NCI-H1048 (cell line): Measurements from ENCODE around the gene SLCO2A1.

Source experiments
- DNase-seq: peaks from one replicate; lab custom pipeline; 2025; lab: John Stamatoyannopoulos, UW

Gene SLCO2A1

DNA sequence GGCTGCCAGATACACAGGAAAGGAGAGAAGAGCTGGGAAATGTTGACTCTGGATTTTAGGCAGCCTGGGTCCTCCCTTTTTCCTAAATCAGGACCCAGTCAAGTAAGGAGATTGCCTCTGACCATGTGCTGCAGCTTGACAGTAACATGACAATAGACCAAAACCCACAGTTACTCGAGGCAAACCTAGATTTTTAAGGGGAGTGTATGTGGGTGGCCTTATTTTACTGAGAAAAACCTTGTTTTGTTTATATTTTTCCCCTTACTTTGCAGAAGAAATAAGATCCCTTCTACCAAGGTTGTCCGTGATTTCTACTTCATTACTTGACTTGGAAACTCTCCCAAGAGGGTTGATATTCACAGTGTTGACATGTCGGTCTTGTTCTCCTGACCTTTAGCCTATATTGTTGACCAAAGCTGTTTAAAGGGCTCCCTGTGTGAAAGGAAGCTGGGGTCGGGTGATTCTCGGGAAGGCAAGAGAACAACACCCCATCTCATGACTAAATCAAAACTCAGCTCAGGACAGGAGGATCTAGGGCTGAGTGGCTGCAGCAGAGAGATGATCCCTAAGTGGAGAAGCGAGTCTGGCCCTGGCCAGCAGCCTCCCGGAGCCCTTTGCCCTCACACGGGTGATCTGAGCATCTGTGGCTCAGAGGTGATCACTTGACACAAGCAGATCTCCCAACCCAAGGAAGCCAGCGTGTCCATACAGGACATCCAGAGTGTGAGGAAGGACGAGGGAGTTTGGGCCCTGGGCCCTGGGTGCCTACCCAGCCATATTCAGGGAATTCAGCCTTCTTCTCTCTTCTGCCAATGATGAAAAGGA lies 31.0 kb upstream of the SLCO2A1 start:
- DNase-seq = no peak

DNA sequence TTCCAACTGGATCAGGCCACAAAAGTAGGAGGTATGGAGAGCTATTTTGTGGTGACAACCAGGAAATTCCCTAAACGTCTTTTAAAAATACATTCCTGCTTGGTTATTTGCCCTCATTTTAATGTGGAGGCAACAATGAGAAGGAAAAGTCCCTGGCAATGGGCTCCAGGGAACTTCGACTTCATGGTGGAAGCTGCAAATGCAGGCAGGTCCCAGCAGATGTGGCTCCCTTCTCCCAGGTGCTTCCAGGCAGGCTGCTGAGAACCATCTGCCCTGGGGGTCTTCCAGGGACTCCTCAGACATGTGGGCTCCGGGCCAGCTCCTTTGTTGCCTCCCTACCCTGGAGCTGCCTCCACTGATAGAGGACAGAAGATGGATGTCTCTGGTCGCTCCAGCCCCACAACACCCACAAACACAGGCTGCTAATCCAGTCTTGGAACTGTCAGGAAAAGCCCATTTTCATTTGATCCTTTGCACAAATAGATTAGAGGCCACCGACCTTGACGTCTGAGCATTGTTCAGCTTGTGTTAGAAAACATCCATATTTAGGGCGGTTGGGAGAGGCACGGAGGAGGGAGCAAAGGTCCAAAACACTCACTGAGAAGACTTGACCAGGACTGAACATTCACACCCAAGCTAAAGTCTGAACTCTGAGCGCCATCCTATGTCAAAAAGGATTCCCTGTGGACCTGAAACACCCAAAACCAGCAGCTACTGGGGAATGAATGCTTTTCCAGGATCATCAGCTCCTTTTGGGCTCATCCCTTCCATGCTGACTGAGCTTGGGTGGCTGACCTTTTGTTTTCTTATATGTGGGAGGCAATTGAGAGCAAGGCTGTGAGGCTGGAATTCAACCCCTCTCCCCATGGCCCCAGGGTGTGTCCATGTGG lies 30.2 kb upstream of the SLCO2A1 start:
- DNase-seq = no peak

DNA sequence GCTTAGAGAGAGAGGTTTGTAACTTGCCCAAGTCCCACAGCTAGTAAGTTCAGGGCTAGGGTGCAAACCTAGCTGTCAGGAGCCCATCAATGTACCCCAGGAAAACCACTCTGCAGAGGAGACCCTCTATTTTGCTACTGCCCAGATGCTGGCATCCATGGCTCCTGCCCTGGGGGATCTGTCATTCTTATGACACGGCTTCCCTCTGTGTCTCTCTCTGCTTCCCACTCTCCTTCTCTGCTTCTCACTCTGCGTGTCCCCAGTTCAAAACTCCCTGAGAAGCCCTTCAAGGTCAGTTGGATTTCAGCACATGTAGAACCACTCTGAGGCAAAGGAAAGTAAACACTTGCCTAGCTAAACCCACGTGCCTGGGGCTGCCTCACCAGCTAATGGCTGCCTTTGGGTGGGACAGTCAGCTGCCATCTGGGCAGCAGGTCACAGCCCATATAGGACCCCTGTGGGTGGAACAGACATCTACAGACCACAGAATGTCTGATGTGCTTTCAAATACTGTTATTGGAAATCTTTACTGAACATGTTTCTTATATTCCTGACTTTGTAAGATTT lies 29.4 kb upstream of the SLCO2A1 start:
- no peak for DNase-seq

DNA sequence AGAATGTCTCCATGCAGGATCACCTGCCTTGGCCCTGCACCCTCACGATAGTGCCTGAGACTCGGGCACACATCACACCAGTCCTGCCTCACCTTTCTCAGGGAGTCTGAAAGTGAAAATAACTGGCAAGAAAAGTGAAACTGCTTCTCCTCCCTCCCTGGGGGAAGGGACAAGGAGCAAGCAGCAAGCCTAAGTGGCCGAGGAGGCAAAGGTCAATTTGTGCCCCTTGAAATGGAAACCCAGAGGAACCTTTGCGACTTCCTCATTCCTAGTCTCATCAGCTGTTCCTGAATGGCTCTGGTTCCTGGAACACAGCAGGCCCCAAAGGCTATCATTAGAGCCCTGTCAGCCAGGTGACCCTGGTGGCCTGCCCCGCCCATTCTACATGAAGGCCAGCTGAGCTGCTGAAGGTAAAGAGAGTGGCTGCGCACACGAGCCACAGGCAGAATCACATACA lies 28.0 kb upstream of the SLCO2A1 start:
- DNase-seq = no peak

DNA sequence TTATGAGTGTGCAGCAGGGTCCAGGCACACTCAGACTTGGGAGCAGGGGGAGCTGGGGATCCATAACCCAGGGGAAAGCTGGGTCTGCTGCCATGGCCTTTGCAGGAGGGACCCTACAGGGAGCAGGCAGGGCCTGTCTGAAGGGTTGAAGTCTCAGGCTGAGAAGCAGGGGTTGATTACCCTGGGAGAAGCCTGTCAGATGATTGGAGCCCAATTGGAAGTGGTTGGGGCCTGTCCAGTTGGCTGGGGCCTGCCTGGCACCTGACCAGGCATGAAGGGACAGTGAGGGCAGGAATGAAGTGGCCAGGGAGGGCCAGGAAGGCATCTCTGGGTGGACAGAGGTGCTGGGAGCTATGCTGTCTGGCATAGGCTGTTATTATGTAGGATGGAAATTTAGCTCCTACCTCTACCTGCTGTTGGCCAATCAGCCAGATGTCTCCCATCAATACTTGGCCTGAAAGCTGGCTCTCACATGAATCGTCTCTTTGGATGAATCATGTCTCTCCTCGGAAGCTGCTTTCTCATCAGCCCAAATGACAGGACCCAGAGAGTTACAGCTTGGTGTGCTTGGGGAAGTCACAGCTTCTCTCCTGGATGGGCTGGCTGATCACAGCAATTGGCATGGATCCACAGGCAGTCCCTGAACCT lies 27.4 kb upstream of the SLCO2A1 start:
- no peak for DNase-seq

DNA sequence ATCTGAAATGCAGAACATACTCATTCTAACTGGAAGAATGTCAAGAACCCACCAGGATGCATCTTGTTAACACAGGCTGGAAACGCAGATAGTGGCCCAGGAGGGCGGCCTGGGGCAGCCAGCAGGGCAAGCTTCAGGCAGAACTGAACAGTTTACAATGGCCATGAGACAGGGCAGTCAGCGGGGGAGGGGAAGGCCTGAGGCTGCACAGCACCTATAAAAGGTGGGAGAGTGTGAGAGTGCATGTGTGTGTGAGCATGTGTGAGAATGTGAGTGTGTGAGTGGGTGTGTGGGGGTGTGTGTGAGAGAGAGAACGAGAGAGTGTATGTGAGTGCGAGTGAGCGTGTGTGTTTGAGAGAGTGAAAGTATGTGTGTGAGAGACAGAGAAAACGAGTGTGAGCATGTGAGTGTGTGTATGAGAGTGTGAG lies 26.8 kb upstream of the SLCO2A1 start:
- no peak for DNase-seq

DNA sequence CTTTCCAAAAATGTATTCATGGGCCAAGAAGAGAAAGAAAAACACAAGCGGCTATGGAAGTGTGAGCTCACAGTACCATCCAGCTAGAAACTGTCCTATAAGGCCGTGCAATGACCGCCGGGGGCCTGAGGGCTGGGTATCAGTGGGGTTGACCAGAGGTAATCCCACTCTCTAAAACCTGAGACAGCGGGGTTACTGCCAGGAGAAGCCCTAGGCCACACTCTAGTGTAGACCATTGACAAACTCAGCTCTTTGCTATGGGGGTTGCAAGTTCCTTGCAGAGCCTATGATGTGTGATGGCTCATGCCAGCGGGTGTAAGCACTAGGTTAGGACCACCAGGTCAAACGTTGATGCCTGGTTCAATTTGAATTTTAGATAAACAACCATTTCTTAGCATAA lies 25.9 kb upstream of the SLCO2A1 start:
- no peak for DNase-seq

DNA sequence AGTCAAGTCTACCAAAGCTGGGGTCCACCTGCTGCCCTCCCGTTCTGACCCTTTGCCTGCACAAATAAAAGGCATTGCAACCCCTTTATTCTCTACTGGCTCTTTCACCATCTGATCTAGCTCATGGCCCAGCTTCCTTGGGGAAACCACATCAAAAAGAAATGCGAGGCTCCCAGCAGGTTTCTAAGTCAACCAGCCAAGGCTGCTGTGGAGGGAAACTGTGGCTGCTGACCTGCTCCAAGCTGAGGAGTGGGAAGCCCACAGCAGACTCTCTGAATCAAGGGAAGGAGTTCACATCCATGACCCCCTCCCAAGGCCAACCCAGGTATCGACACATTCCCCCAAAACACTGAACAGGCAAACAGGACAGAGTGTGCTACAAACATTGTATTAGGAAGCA lies 25.2 kb upstream of the SLCO2A1 start:
- DNase-seq = no peak

DNA sequence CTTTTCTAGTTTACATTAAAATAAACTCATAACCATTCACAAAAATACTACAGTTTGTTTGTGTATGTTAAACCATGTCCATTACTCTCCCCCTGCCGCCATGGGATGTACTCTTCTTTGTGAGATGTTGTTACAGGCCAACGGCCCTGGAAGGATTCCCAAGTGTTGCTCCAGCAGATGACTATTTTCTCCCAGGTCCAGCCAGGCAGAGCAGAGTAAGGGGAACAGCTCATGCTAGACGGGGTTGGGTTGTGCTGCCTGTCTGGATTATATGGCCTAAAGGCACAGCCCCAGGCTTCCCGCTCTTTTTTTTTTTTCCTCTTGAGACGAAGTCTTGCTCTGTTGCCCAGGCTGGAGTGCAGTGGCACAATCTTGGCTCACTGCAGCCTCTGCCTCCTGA lies 24.5 kb upstream of the SLCO2A1 start:
- no peak for DNase-seq

DNA sequence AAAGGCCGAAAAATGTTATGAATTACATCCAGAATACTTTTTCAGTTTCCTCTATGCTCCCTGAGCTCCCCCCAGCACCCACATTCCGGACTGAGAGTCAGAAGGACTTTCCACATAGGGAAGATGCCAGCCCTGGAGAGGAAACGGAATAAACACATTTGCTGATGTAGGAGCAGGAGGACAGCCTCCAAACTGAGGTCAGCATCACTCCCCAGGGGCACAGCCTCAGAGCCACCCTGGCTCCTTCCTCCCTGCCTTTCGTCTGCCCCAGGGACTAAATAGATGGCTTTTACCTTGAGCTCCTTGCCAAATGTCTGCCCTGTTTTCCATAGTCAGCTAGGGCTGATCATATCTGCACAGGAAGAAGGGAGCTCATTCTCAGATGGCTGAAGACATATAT lies 22.6 kb upstream of the SLCO2A1 start:
- DNase-seq = no peak

DNA sequence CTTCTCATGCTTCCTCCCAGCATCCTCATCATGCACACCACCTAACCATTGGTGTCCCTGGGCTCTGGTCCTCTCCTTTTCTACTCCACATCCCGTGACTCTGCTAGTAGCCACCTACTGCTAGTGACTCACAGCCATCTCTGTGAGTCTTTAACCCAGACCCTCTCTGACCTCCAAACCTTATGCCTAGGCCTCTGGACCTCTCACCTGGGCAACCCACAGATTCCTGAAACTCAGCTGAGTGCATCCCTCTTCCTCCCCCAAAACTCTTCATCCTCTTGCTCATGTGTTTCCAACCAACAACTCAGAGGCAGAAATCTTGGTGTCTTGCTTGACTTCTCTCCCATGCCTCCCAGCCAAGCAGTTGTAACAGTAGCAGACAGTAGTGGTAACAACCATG lies 20.0 kb upstream of the SLCO2A1 start:
- DNase-seq = no peak

DNA sequence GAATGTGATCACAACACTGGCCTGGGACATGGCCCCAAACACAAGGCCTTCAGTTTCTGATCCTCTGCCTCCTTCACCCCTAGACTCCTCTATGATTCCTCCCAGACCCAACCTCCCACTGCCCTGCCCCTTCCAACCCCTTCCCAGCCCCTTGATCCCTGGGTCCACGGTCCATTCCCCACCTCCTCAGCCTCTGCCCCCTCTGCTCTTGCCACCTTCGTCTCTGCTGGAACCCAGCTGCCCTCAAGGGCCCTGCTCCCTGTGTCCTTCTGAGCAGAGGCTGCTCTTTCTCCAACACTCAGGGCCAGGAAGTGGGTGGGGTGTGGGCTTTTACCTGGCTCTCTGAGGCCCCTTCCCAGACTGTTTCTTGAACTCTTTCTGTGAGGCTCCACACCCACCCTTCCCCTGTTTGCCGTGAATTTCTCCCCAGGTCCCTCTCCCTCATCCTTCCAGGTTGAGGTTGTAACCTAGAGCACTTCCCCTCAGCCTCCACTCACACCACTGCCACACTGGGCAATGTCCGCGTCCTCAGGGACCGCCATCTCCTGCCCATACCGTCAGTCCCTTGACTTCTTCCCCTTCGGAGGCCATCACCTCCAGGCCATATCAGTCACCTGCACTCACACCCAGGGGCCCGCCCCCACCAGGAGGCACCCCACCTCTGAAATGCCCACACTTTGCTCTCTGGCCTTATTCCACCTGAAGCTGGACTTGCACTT lies 18.7 kb upstream of the SLCO2A1 start:
- no peak for DNase-seq

DNA sequence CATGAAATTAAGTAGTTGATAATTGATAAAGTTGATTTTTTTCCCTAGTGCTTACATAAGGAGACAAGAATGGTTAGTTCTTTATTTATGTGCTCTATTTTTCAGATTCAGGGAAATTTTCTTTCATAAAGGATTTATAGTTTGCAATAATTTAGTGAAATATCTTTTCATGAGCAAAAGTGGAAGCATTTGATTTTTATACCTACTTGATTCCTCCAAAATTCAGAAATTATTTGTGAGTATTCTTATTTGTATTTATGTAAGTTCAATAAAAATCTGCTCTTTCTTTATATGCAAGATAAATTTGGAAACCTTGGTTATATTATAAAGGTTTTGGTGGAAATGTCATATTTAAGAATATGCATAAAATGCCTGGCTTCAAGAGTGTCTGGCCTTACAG lies 14.7 kb upstream of the SLCO2A1 start:
- DNase-seq = no peak

DNA sequence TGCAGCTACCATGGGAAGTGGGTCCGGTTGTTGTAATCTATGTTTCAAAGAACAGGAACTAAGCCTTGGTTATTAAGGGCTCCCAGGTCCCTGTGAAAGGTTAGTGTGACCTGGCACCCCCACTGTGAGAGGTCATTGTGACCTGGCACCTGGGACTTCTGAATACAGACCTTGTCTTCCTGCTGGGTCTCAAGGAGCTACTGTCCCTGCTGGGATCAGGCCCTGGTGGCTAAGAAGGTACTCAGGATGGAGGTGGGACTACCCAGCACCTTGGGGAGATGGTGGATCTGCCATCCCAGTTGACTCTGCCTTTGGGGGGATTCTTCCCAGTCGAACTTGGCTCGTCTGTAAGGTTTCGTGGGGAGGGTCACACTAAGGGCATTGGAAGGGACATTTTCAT lies 10.3 kb upstream of the SLCO2A1 start:
- DNase-seq = no peak

DNA sequence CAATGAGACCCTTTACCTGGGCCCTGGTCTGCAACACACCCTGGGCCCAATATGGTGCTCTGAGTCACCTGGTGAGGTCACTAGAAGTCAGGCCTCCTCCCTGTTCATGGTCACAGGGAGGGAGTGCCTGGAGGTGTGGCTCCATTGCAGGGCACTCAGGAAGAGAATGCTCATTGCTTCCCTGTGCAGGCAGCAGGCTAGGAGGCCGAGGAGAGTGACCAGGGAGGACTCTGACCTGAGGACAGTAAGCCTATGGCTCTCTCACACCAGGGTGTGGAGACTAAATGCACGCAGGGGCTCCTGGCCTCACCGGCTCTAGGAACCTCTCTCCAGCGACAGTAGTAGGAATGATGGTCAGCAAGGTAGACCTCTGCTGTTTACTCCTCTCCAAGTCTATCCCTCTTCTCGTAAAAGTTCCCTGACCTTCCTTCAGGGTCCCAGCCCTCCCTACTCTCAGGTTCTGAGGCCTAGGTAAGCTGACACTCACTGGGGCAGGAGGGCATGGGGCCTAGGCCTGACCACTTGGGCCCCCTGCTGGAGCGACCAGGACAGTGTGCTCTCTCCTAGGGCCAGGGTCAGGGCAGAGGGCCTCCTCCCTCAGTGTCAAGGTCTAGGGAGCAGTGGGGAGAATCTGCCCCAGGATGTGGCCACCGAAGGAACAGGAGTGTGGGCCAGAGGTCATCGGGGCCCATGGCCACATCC lies 9.6 kb upstream of the SLCO2A1 start:
- no peak for DNase-seq

DNA sequence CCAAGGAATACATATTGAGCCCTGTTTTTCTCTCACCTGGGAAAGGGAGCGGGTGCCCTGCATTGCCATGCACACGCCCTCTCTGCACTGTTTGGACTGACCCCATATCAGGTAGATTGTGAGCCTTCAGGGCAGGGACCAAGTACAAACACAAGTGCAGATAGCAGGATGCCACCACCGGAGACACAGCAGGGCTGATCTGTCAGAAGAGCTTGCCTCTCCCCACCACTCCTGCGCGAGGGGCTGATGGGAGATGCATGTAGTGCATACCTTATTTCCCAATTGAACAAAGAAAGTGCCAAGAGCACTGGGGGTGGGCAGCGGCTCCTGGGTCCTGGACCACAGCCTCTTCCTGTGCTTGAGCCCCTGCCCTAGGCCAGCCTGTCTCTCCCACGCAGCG lies 9.0 kb upstream of the SLCO2A1 start:
- no peak for DNase-seq

DNA sequence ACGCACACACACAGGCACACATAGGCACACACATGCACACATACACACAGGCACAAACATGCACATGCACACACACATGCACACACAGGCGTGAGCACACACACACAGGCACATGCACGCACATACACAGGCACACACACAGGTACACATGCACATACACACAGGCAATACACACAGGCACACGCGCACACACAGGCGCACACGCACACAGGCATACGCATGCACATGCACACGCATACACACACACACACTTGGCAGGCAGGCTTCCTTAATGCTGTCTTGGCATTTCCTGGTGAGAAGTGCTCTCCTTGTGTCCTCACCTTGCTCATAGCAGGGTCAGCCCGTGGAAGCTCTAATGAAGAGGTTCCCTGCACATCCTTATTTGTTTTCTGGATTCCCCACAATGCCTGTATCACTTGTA lies 8.4 kb upstream of the SLCO2A1 start:
- DNase-seq = no peak

DNA sequence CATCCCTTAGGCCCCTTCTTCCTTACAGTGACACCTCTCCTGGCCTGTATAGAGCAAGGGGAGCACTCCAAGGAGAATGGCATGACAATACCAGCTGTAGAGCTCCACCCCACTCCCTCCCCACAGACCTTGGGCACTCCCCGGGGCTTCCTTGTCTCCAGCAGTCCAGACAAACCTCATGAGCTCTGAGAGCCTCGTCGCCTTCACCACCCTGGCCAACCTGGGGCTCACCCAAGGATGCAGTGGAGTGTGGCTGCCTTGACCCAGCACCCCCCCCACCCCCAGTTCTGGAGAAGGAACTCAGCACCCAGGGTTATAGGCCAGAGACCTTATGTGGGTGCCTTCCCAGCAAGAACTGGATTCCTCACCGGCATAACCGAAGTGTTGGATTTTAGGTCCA lies 7.4 kb upstream of the SLCO2A1 start:
- DNase-seq = no peak

DNA sequence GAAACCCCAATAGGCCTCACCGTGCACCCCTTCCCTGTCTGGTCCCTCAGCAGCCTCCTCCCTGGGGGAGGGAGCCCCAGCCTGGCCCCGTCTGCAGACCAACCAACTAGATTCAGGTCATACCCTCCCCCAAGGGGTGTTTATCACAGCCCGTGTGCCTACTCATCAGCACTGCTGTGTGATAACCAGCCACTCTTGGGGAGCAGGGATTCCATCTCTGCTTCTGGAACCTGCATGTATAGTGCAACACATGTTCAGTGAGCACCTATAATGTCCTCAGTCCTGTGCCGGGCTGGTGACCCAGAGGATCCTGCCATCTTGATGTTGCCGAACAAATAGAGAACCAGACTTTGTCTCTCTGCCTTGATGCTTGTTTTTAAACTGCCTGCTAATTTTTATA lies 6.6 kb upstream of the SLCO2A1 start:
- DNase-seq = no peak

DNA sequence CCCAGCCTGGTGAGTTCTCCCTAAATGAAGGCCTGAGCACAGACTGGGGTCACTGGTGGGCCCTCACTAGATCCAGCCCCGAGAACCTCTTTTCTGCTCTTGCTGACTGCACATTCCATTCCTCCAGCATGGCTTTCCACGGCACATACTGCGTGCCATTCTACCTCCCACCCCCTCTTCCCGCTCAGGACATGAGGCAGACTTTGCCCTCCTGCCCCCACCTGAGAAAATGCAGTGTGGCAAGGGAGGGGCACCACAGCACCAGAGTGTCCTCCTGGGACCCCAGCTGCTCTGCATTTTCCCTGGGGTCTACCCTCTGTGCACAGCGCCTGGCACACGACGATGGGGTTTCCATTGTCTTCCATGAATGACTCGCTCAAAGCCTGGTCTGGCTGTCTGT lies 6.1 kb upstream of the SLCO2A1 start:
- no peak for DNase-seq
